Hippocampal formation (tissue), 2 donors: Measurements from ENCODE around the gene PPT2.
"Not testable (repeated sequence)": the region's sequence is repeated elsewhere in the genome, so short reads cannot be mapped to it uniquely, and the experiment has no call there.

Experiments
- DNase-seq, 2 donors: peaks; one replicate each; lab custom pipeline; 2025; lab: John Stamatoyannopoulos, UW

Gene PPT2

DNA sequence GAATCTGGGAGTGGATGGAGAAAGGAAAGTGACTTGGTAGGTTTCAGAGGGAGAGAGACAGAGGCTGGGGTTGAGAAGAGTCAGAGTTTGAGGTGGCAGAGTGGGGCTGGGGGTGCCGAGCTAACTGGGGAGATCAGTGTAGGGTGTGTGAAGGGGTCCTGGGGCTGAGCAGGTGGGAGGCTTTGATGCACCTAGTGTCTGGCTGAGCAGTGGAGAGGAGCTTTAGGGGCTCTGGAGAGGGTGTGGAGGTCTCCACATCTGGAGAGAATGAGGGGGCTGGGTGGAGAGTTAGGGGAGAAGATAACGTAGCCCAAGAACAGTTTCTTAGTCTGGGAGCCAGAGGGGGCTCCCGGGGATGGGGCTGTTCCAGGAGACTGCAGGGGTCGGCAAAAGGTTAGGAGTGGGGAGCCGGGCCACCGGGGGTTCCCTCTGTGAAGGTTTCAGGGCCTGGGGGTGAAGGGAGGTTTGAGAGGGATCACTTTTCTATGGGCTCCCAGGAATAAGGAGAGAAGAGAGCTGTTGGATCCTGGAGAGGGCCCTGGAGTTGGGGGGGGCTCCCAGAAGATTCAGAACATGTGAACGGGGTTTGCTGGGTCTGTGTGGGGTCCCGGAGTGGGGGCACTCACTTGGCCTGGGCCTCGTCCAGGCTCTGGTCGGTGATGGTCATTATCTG lies 35.3 kb downstream of the PPT2 start:
- DNase-seq = no peak

DNA sequence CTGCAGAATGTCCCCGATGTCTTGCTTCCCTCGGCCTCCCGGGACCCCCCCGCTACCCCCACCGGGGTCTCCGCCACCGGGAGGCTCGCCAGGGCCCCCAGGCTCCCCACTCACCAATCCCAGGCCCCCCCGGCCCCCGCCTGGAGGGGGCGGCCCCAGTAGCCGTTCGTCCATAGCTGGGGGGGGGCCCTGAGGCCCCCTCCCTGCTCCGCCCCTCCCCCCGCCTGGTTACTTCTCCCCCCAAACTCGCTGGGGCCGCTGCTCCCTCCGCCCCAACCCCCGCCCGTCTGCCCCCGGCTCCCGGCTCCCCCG lies 35.8 kb downstream of the PPT2 start:
- DNase-seq = no peak

DNA sequence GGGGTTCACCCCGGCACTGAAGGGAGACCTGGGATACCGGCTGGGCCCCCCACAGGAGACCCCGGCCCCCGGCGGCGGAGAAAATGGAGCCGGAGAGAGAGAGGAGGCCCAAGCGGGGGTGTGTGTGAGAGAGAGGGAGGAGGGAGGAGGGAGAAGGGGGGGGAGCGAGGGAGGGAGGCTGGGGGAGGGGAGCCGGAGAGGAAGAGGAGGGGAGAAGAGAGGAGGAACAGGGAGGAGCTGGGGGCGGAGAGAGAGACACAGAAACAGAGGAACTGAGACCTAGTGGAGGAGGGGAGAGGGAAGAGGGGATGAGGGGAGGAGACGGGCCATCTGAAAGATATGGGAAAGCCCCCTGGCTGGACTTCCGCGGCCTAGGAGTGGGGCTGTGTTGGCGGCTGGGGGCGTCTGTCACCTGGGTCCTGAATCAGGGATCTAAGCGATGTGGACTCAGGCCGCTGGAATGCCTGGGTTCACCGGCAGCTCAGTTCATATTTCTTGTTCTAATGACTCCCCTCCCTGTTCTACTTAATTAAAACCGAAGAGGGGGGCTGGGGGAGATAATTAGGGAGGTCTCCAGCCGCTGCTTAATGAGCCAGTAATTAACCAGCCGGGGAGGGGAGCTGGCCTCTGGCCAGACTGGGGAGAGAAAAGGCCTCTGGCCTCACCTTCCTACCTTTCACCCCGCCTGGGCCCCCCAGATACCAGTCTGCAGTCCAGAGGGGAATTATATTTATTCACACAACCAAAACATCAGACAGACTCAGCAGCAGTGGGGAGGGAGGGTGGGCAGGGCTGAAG lies 36.3 kb downstream of the PPT2 start, which contains the start of gene PBX2:
Gene PBX2 (minus strand): TSS at position 149 of the 798 bp plus-strand sequence. CDS start 287 bp downstream, outside the sequence.
- peak; percentile 90 to 95 for DNase-seq

DNA sequence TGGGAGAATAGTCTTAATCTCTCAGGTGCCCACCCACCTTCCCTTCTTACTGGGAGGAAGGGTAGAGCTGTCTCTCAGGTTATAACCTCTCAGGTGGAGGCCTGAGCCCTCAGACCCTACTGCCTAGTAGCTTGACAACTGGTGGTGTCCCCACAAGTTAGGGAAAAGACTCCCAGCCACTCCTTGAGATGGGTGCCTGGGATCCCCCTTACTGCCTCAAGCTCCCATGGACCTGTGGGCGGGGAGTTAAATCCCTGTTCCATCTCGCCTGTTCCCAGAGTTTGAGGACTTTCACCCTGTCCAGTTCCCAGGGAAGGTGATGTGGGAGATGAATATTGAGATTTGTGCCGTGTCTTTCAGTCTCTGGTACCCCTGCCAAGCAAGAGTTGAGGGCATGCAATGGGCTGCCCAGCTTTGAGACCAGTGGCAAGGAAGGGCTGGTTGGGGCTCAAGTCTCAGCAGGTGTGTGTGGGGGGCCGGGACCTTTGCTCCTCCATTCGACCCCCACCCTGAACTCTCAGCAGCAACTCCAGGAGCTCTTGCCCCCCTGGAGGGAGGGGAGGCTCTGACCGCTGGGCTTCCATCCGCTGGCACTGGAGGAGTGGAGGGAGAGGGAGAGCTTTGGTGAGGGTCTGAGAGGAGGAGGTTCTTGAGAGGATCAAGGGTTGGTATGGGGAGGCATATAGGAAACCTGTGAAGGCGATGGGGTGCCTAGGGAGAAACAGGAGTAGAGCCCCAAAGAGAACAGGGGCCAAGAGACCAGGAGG lies 37.2 kb downstream of the PPT2 start:
- DNase-seq = no peak

DNA sequence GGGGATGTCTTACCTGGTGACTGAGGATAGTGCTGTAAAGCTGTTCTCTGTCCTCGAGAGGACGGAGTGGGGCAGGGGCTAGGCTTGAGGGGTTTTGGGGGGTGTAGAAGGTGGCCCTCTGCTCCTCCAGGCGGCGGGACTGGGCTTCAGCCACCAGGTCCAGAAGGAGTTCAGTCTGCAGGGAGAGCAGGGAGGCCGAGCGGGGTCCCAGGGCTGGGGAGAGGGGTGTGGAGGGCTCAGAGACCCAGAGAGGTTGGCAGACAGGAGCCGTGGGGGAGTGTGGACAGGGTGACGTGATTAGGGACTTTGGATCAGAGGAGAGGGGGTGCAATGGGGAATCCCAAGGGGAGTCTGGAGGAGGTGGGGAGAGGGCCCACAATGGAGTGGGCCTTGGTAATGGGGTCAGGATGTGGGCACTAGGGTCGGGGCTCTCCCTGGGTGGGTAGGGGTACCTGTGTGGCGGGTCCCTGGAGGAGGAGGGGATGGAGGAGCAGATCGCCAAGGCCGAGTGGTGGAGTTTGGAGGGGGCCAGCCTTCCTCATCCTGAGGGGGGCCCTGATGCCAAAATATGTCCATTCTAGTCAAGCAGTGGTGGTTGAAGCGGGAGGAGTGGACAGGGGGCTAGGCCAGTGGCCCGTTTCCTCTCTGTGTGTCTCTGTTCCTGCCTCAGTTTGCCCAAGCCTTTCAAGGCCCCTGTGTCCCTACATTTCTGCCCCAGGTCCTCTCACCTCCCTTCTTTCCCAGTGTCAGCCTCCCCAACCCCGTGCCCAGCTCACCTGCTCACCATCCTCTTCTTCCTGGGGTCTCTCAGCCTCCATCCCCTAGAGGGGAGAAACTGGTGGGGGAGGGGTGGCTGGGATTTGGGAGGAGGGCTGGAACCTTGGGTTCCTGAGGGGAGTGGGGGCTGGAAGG lies 38.0 kb downstream of the PPT2 start:
- no peak for DNase-seq

GRCh38 chr6:32192608-32193039 lies 38.7 kb downstream of the PPT2 start, which contains the start of gene GPSM3:
Gene GPSM3 (minus strand): TSS chr6:32192643. CDS start chr6:32192513, 130 bp downstream.
- no peak for DNase-seq

DNA sequence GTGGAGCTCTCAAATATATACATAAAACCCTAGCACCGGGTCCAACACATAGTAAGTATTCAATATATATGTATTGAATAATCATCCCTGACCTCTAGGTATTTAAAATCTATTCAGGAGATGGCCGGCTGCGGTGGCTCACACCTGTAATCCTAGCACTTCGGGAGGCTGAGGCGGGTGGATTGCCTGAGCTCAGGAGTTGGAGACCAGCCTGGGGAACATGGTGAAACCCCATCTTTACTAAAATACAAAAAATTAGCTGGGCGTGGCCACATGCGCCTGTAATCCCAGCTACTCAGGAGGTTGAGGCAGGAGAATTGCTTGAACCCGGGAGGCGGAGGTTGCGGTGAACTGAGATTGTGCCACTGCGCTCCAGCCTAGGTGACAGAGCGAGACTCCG lies 39.2 kb downstream of the PPT2 start:
- DNase-seq = not testable (repeated sequence)

DNA sequence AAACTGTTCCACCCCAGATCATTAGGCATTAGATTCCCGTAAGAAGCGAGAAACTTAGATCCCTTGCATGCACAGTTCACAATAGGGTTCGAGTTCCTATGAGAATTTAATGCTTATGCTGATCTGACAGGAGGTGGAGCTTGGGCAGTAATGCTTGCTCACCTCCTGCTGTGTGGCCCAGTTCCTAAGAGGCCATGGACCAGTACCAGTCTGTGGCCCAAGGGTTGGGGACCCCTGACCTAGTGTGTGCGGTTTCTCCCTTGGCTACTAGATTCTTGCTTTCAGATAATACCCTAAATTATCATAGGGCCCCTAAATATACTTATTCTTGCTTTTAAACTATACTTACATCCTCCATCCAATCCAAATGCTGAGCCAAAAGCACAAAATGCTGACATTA lies 40.4 kb downstream of the PPT2 start:
- DNase-seq = no peak

DNA sequence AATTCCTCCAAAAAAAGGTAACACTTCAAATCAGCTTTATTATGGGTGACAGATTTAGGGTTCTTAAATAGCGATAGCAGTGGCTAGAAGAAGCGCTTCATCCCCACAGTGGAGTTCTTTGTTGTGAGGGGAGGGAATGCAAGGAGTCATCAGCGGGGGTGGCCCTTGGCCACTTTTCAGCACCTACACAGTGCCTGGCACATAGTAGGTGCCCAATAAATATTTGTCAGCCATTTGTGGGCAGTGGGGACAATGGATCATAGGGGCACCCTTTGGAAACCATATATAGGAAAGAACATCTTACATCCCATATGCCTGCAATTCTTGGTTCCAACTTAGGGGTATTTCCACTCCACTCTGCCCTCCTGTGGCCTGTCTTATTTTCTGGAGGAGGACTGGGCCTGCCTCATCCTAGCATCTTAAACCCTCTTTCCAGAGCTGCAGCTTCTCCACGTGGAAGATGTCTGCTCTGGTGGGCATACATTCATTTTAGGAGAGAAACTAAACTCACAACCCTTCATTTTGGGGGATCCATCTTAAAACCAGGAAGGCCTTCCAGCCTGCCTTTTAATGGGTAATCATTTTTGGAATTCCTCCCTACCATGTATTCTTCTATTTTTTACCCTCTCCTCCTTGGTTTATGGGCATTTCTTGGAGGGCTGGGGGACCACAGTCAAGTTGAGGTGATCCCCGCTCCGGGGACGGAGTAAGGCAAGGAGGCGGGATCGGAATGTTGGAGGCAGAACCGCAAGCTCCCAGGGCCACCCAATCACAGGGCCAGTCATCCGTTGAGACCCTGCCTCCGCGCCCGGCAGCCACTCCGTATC lies 41.1 kb downstream of the PPT2 start:
- DNase-seq = peak; percentile 35 to 45

GRCh38 chr6:32195652-32195901 lies 41.6 kb downstream of the PPT2 start:
- peak; percentile 99 to 100 for DNase-seq

DNA sequence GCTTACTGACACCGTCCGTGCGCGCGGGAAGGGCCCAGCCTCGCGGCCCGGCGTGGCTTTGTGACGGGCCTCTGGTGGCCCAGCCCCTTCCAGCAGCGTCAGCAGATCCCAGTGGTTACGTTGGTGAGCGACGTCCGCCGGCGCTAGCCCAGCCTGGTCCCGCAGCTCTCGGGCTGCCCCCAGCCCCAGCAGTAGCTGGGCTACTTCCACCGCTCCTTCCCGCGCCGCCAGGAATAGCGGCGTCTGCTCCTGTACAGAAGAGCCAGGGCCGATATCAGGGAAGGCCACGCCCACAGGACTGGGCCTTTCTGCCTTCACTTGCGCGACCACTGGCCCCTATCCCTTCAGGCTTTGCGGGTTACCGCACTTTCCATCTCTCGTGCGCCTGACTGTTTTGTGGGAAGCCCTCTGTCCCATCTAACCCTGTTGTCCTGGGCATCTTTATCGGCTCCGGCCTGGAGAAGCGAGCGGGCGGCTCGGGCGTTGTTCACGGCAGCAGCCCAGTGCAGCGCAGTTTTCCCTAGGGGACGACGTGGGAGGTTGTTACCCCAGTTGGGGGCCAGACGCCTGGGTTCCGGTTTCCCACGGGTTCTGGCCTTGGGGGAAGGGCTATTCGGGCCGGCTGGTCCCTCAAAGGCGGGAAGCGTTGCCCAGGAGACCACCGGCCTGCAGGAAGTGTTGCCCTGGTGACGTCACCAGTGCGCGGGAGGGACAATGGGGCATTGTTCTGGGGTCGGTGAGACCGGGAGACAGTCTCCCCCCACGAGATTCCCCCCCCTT lies 42.2 kb downstream of the PPT2 start:
- DNase-seq = peak; percentile 82 to 86

DNA sequence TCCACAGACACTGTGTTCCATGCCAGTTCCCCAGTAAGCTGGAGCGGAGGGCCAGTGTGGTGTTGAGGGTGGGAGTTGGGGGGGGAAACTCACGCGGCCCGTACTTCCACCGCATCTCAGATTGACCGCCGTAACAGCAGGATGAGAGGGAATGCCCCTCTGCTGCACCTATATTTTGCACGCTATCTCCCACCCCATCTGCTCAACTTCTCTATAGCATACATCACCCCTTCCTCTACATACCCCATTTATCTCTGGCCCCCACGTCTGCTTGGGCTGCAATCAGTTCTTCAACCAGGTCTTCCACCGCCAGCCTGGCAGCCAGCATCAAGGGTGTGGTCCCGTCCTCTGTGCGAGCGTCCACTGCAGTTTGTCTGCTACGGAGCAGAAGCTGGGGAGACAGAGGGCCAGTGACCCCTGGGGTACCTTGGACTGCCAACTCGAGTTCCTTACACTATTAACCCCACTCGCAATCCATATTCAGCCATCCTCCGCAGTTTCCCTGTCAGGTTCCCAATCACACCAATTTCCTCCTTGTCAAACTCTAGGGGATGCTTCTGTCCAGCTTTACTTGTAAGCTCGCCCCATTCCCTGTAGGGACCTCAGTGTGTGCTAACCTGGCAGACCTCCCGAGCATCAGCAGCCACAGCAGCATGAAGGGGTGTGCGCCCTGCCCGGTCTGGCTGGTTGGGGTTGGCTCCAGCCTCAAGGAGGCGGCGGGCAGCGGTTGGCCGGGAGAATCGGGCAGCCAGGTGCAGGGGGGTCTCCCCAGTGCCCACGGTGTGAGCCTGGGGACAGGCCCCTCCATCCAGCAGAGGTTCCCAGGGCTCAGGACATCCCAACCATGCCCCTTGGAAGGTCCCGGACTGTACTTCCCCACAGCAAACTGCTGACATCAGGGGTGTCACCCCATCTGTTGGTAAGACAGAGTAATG lies 43.0 kb downstream of the PPT2 start:
- DNase-seq = no peak

DNA sequence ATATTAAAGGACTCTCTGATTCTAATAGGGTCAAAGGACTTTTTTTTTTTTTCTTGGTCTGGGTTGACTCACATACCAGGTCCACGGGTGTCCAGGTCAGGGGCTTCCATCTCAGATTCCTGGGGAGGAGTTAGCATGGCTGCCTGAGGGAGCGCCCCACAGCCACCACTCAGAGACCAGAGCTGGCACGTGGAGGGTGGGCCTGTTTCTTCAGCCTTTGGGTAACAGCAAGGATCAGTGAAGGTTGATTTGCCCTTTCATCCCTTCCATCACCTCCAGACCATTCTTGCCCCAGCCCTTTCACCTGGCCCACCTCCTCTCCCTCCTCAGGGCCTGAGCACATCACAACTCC lies 44.4 kb downstream of the PPT2 start:
- DNase-seq = no peak

- DNase-seq = no peak
These were observed 44.9 kb downstream of the PPT2 start for GRCh38 chr6:32198866-32199265.

- DNase-seq = no peak
These were observed 47.0 kb downstream of the PPT2 start for GRCh38 chr6:32200711-32201475.

GRCh38 chr6:32202186-32202585 lies 48.2 kb downstream of the PPT2 start:
- no peak for DNase-seq

DNA sequence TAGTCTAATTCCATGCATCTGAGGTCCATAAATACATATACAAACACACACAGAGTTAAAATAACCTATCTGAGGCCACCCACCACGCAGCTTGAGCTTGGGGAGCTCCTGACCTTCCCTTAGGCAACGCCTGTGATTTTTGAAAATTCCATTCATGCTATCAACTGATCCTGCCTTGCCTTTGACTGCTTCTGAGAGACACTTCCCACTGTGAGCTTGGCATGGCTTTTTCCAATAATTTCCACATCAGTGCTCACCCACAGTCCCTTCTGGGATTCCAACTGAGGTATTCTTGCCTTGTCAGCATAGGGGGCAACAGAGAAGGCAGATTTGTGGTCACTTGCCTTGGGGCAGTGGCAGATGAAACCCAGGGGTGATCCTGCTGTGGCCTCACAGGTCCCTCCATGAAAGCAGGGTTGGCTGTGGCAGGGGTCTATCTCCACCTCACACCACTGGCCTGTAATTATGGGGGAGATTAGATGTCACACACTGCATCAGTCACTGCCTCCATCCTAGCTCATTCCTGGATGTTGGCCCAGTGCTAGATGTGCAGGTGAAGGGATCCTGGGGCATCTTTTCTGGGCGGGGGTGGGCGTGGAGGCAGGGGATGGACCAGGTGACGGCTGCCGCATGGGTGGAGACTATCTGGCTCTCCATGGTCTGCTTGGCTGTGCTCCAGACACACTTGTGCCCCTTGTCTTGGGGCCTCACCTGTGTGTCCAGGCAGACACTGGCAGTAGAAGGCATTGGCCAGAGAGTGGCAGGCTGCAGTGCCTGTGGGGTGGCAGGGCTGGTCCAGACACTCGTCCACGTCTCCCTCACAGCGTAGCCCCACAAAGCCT lies 49.7 kb downstream of the PPT2 start:
- no peak for DNase-seq
